Measurements from ENCODE around the gene ARSG. TPM values are rescaled to one million over a fixed set of nuclear protein-coding genes. Genes with fewer than 3 reads are reported as not detected.

Gene ARSG
- total RNA-seq, 2 donors from 2014 or later = 3.1 to 3.6 TPM

DNA sequence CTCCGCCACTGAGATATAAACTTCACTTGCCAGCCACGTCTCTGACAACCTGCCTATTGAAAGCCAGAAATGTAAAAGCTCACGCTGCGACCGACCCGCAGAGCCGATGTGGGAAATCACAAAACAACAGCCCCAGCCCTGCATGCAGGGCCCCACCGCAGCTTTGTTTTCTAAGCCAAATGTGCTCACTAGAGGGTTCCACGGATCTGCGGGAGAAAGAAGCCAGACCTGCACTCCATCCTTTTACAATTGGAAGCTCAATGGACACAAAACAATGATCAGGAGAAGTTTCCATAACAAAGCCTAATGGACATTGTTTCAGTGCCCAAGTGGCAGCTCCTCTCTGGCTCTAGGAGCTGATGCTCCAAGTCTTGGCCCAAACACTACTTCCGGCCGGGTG lies 132.9 kb downstream of the ARSG start:
- Histone ChIP-seq H3K4me1 (no peaks in the 10 kb centered on the region), H3K27me3 (no peaks in the 10 kb centered on the region), H3K4me3 (no peak overlapping the region), H3K27ac (no peak overlapping the region), H3K9me3 (no peaks in the 10 kb centered on the region), H3K36me3 (peaks cover 89% of the 10 kb centered on the region)
- no peak for TF ChIP-seq CTCF (IDR thresholded peaks at IDR 0.05)
- no peak for DNase-seq (ENCODE audit: low spot score)

DNA sequence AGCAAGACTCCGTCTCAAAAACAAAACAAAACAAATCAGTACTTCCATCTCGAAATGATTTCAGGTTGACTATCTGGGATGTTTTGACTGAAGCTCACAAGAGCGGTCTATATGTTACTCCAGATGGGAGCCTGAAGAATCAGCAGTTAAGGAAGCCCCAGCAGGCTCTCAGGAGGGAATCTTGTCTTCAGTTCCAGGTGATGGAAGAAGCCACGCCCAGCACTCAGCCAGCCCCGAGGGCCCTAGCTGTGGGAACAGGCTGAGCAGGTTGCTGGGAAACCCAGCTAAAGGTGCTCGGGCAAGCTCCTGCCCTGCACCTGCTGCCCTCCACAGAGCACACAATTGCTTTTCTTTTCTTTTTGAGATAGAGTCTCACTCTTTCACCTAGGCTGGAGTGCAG lies 133.6 kb downstream of the ARSG start:
- Histone ChIP-seq H3K4me1 (no peaks in the 10 kb centered on the region), H3K36me3 (peaks cover 88% of the 10 kb centered on the region), H3K4me3 (no peak overlapping the region), H3K9me3 (no peaks in the 10 kb centered on the region), H3K27me3 (no peaks in the 10 kb centered on the region), H3K27ac (no peak overlapping the region)
- TF ChIP-seq CTCF (IDR thresholded peaks at IDR 0.05) = no peak
- no peak for DNase-seq (ENCODE audit: low spot score)

DNA sequence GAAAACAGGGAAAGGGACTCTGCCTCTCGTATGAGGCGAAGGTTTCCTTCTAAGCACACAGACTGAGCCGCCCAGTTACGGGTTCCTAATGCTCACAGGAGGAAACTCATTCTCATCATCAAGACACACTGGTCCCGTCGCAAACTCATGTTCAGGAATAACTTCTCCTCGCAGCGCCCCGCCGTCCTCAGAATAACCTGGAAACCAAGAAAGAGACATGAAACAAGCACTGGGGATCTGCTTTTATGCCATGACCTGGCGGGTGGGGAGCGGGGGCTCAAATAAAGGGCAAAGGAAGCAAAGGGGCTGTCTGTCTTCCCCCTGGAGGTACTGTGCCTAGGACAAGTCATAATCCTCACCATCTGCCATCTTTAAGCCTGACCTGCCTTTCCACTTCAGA lies 134.7 kb downstream of the ARSG start:
- Histone ChIP-seq H3K9me3 (no peaks in the 10 kb centered on the region), H3K27me3 (no peaks in the 10 kb centered on the region), H3K27ac (no peak overlapping the region), H3K4me1 (no peaks in the 10 kb centered on the region), H3K36me3 (peaks cover 88% of the 10 kb centered on the region), H3K4me3 (no peak overlapping the region)
- no peak for DNase-seq (ENCODE audit: low spot score)
- TF ChIP-seq CTCF (IDR thresholded peaks at IDR 0.05) = no peak

GRCh38 chr17:68427575-68427974 lies 136.3 kb downstream of the ARSG start:
- peaks cover 96% of the 10 kb centered on the region for H3K36me3 ChIP-seq
- peaks cover 0 to 10% of the 10 kb centered on the region in 2 donors for H3K4me1 ChIP-seq
- H3K9me3 ChIP-seq = no peaks in the 10 kb centered on the region
- TF ChIP-seq CTCF (IDR thresholded peaks at IDR 0.05) = no peak
- DNase-seq (ENCODE audit: low spot score) = no peak
- H3K27ac ChIP-seq = no peak overlapping the region
- H3K4me3 ChIP-seq = no peak overlapping the region
- H3K27me3 ChIP-seq = no peaks in the 10 kb centered on the region

- H3K4me3 ChIP-seq = no peak overlapping the region
- DNase-seq (ENCODE audit: low spot score) = no peak
- TF ChIP-seq CTCF (IDR thresholded peaks at IDR 0.05) = no peak
- H3K4me1 ChIP-seq = peaks cover 0 to 10% of the 10 kb centered on the region in 2 donors
- no peaks in the 10 kb centered on the region for H3K27me3 ChIP-seq
- no peaks in the 10 kb centered on the region for H3K9me3 ChIP-seq
- peaks cover 98% of the 10 kb centered on the region for H3K36me3 ChIP-seq
- no peak overlapping the region for H3K27ac ChIP-seq
These were observed 137.3 kb downstream of the ARSG start for GRCh38 chr17:68428498-68429172.

DNA sequence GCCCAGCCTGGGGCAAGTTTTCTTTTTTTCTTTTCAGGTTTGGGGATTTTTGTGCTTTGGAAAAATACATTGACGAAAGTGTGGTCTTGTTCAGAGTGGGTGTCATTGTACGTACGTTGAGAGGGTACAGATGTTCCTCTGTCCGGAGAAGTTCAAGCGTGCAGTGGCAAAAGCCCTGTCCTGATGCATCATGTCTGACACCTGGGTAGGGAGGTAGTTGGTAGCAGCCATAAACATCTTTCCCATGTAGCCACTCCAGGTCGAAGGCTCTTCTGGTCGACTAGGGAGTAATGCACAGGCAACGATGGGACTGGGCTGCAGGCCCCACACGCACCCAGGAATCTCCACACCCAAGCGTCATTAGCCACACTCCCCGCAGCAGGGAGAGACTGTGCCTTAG lies 138.6 kb downstream of the ARSG start:
- Histone ChIP-seq H3K4me1 (peaks cover 0 to 10% of the 10 kb centered on the region in 2 donors), H3K27ac (no peak overlapping the region), H3K9me3 (no peaks in the 10 kb centered on the region), H3K27me3 (no peaks in the 10 kb centered on the region), H3K4me3 (no peak overlapping the region), H3K36me3 (peaks cover 99% of the 10 kb centered on the region)
- no peak for TF ChIP-seq CTCF (IDR thresholded peaks at IDR 0.05)
- no peak for DNase-seq (ENCODE audit: low spot score)
